Stimulated activated CD4-positive, alpha-beta T cell treated with anti-CD3 and anti-CD28 coated beads, Interleukin-4, amount 100 ng/mL, for 24 hours (primary cell): ENCODE data around the gene NLRC4.
"Not testable (repeated sequence)": the region's sequence is repeated elsewhere in the genome, so short reads cannot be mapped to it uniquely, and the experiment has no call there.

Experiments
- DNase-seq: peaks from one replicate; pipeline ENCODE4 v3.0.0-alpha.2; 2020

NLRC4 gene

GRCh38 chr2:32264422-32265105 is at the start of gene NLRC4:
NLRC4 (minus strand) TSS chr2:32264886; CDS start chr2:32256775, 8,111 bp downstream.
- no peak for DNase-seq

- no peak for DNase-seq
These were observed 45.9 kb upstream of the NLRC4 start for GRCh38 chr2:32310577-32310976.

DNA sequence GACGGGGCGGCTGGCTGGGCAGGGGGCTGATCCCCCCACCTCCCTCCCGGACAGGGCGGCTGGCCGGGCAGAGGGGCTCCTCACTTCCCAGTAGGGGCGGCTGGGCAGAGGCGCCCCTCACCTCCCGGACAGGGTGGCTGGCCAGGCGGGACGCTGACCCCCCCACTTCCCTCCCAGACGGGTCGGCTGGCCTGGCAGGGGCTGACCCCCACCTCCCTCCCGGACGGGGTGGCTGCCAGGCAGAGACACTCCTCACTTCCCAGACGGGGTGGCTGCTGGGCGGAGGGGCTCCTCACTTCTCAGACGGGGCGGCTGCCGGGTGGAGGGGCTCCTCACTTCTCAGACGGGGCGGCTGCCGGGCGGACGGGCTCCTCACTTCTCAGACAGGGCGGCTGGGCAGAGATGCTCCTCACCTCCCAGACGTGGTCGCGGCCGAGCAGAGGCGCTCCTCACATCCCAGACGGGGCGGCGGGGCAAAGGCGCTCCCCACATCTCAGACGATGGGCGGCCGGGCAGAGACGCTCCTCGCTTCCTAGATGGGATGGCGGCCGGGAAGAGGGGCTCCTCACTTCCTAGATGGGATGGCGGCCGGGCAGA is 29.4 kb upstream of the NLRC4 start:
- not testable (repeated sequence) for DNase-seq

GRCh38 chr2:32293493-32293892 is 28.8 kb upstream of the NLRC4 start:
- DNase-seq: not testable (repeated sequence)

- no peak for DNase-seq
These were observed 27.1 kb upstream of the NLRC4 start for GRCh38 chr2:32291746-32292145.

GRCh38 chr2:32290000-32290339 is 25.3 kb upstream of the NLRC4 start:
- no peak for DNase-seq

- no peak for DNase-seq
These were observed 24.7 kb upstream of the NLRC4 start for GRCh38 chr2:32289165-32289999.

GRCh38 chr2:32284321-32284720 is 19.6 kb upstream of the NLRC4 start:
- no peak for DNase-seq

GRCh38 chr2:32278478-32278853 is 13.8 kb upstream of the NLRC4 start:
- no peak for DNase-seq

- peak; percentile 90 for DNase-seq
These were observed 13.2 kb upstream of the NLRC4 start, which contains the start of gene YIPF4 for GRCh38 chr2:32277674-32278477. YIPF4 (plus strand) TSS chr2:32277904; CDS start chr2:32278156, 252 bp downstream.

- no peak for DNase-seq
These were observed 12.6 kb upstream of the NLRC4 start for GRCh38 chr2:32277363-32277673.

DNA sequence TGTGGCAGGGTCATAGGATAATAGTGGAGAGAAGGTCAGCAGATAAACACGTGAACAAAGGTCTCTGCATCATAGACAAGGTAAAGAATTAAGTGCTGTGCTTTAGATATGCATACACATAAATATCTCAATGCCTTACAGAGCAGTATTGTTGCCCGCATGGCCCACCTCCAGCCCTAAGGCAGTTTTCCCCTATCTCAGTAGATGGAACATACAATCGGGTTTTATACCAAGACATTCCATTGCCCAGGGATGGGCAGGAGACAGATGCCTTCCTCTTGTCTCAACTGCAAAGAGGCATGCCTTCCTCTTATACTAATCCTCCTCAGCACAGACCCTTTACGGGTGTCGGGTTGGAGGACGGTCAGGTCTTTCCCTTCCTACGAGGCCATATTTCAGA is 11.1 kb upstream of the NLRC4 start:
- DNase-seq: not testable (repeated sequence)

GRCh38 chr2:32274289-32274688 is 9.6 kb upstream of the NLRC4 start:
- DNase-seq: no peak

- no peak for DNase-seq
These were observed 7.6 kb upstream of the NLRC4 start for GRCh38 chr2:32272279-32272678.

DNA sequence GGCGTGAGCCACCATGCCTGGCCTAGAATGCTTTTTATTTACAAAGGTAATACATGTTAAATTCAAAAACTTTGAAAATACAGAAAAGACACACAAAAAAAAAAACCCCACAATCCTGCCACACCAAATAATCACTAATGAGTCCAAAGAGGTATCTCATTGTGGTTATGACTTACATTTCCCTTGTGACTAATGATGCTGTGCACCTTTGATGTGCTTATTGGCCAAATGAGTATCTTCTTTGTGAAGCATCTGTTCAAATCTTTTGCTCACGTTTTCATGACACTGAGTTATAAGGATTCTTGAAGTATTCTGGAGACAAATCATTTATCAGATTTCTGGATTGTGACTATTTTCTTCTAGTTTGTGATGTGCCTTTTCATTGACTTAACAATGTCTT is 6.4 kb upstream of the NLRC4 start:
- no peak for DNase-seq

DNA sequence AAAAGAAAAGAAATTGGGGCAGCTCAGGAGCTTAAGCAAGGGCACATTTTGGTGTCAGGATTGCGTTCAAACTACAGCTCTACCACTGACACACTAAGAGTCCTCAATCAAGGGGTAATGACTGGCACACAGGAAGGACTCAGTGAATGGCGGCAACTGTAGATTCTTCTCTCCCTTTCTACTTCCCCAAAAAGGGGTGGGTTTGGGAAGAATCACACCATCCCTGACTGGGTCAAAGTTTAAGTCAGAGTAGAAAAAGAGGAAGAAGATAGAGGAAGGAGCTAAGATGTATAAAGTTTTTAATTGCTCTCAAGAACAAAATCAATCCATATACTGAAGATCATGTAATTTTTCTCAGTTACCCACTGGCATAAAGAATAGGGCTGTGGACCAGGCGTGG is 2.6 kb downstream of the NLRC4 start:
- DNase-seq: no peak

GRCh38 chr2:32260376-32260775 is 4.3 kb downstream of the NLRC4 start:
- no peak for DNase-seq

DNA sequence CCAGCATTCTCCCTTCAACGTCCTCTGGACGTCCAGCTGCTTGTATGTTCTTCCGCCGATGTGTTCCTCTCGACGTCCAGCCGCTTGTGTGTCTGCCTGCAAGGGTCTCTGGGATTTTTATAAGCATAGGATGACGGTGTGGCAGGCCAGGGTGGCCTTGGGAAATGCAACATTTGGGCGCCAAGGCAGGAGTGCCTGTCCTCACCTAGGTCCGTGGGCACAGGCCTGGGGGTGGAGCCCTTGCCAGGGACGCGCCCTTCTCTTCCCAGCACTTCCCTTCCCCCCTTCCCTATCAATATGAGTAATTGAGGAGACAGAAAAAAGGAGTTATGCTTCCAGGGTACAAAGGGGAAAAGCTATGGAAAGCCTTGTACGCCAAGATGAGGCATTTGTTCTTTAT is 6.4 kb downstream of the NLRC4 start:
- DNase-seq: no peak

GRCh38 chr2:32250290-32250689 is 14.4 kb downstream of the NLRC4 start:
- no peak for DNase-seq

DNA sequence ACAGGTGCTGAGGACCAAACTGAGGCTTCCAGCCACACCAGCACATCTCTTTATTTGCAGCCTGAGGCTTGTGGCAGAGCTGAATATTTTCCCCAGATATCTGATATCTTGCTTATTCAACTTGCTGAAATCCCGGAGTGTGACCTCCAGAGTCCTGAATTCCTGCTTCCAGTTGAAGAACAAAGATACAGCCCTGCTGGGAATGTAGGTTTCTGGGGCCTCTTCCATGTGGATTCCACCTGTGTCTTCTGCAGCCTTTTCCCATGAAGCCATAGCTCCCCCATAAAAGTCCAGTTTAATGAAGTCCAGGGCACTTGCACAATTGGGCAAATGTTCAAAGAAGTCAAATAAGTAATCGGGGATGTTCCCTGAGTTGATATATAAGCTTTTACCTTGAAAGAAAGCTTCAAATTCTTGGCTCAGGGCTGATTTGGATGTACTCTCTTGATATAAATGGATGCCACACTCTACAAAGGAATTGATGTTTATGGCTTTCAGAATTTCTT is 14.9 kb downstream of the NLRC4 start:
- no peak for DNase-seq

DNA sequence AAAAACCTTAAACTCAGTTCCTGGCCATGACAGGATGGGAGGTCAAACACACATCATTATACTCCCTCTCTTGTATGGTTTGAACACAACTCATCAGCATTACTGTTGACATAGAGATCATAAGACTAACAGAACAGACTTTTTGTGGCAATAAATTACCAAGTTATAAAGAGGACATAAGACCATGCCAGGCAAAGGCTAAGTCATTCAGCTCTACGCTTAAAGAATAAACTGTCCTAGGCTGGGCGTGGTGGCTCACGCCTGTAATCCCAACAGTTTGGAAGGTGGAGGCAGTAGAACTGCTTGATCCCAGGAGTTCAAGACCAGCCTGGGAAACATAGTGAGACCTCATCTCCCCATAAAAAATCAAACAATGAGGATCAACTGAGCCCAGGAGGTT is 16.4 kb downstream of the NLRC4 start:
- DNase-seq: no peak

- DNase-seq: no peak
These were observed 17.8 kb downstream of the NLRC4 start for GRCh38 chr2:32246911-32247310.

DNA sequence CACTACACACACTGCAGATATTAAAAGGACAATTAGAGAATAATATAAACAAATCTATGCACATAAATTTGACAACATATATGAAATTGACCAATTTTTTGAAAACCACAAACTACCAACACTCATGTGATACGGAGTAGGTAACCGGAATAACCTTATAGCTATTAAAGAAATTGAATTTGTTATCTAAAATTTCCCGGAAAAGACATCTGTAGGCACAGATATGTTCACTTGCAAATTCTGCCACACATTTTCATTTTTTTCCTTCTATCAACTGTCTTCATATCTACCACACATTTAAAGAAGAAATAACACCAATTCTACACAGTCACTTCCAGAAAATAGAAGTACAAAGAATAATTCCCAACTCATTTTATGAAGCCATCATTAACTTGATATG is 22.4 kb downstream of the NLRC4 start:
- no peak for DNase-seq
